OCI-LY7 (cell line): ENCODE measurements around the gene CTXN2. TPM values are rescaled to one million over a fixed set of nuclear protein-coding genes. Genes with fewer than 3 reads are reported as not detected.

Source experiments
- BruUV-seq: library from RNA; stranded (reverse); fragments of 400-500 nt; replicated peaks from 2 replicates; lab custom pipeline; 2021; lab: Mats Ljungman, UMichigan
- CTCF ChIA-PET: fragments of 300-600 bp; sonication (Branson Sonifier 250); formaldehyde crosslinking; loops from one replicate; lab custom pipeline; 2022; ENCODE audit warnings: antibody characterized with exemption; ENCODE audit not compliant: unreplicated experiment; lab: Charles Lee
- POLR2A ChIA-PET: fragments of 300-600 bp; sonication (Branson Sonifier 250); formaldehyde crosslinking; loops from one replicate; lab custom pipeline; 2022; ENCODE audit warnings: antibody characterized with exemption; lab: Charles Lee
- DNase-seq: peaks from one replicate; pipeline ENCODE4 v3.0.0-alpha.2; 2015; ENCODE audit warnings: low spot score
- H2AFZ ChIP-seq: fragments of 200-600 bp; sonication (generic), shearing (Covaris generic); 2 replicates; pipeline ENCODE4 v1.6.1; 2014; ENCODE audit warnings: mild to moderate bottlenecking, antibody characterized with exemption, low read length, moderate library complexity
- H3K27ac ChIP-seq: fragments of 200-600 bp; sonication (generic); 2 replicates; pipeline ENCODE4 v1.5.1; 2014; ENCODE audit warnings: mixed run types, low read depth, mild to moderate bottlenecking, moderate library complexity, low read length, inconsistent platforms; ENCODE audit not compliant: poor library complexity, severe bottlenecking
- H3K36me3 ChIP-seq: fragments of 200-600 bp; sonication (generic); 2 replicates; pipeline ENCODE4 v1.6.1; 2014; ENCODE audit warnings: mild to moderate bottlenecking, antibody characterized with exemption, low read length, moderate library complexity, mixed read lengths; ENCODE audit not compliant: insufficient read depth
- H3K4me1 ChIP-seq: fragments of 200-600 bp; sonication (generic); 2 replicates; pipeline ENCODE4 v1.5.1; 2014; ENCODE audit warnings: mild to moderate bottlenecking, low read length; ENCODE audit not compliant: insufficient read depth, poor library complexity, severe bottlenecking
- H3K4me2 ChIP-seq: fragments of 200-600 bp; sonication (generic); 2 replicates; pipeline ENCODE4 v1.6.1; 2014; ENCODE audit warnings: mild to moderate bottlenecking, low read length
- H3K4me3 ChIP-seq: fragments of 200-600 bp; sonication (generic); 2 replicates; pipeline ENCODE4 v1.5.1; 2014; ENCODE audit warnings: mild to moderate bottlenecking, low read depth, low read length; ENCODE audit not compliant: poor library complexity, severe bottlenecking
- H3K79me2 ChIP-seq: fragments of 200-600 bp; sonication (generic); 2 replicates; pipeline ENCODE4 v1.6.1; 2016; ENCODE audit warnings: low read depth, mild to moderate bottlenecking, low read length, moderate library complexity, mixed read lengths; ENCODE audit not compliant: insufficient read depth
- H3K9me2 ChIP-seq: fragments of 200-600 bp; sonication (generic); 2 replicates; pipeline ENCODE4 v1.6.1; 2016; ENCODE audit warnings: mild to moderate bottlenecking, low read length, mixed read lengths; ENCODE audit not compliant: insufficient read depth
- H3K9me3 ChIP-seq: fragments of 200-600 bp; sonication (generic); 2 replicates; pipeline ENCODE4 v1.6.1; 2014; ENCODE audit warnings: mild to moderate bottlenecking, mixed run types, low read length, mixed read lengths
- H4K20me1 ChIP-seq: fragments of 200-600 bp; sonication (generic); 2 replicates; pipeline ENCODE4 v1.6.1; 2014; ENCODE audit warnings: mild to moderate bottlenecking, antibody characterized with exemption, low read length, moderate library complexity, mixed read lengths; ENCODE audit not compliant: insufficient read depth
- EZH2phosphoT487 ChIP-seq: fragments of 200-600 bp; sonication (generic); IDR thresholded peaks from 2 replicates; pipeline ENCODE4 v1.6.1; 2018; ENCODE audit warnings: low read depth, borderline replicate concordance, mild to moderate bottlenecking, mixed run types, antibody characterized with exemption, low read length, moderate library complexity, mixed read lengths
- intact Hi-C: fragments of 100-400 bp; cut with micrococcal nuclease; formaldehyde crosslinking; loops from one replicate; pipeline ENCODE4 v1.10.0; 2022; ENCODE audit not compliant: unreplicated experiment
- total RNA-seq, 2 experiments: library from RNA; depleted of rRNA in 1 of 2; stranded (reverse); fragments of >200 nt in 1 of 2; shearing (Covaris generic) in 1 of 2; gene quantifications; 2 replicates each; pipeline ENCODE4 v1.2.3, GENCODE V29; 2014 to 2022
- TF ChIP-seq, protein P1 (sequence below): fragments of 200-600 bp; sonication (generic); conservative IDR thresholded peaks from 2 replicates; pipeline ENCODE4 v1.5.1; 2014; ENCODE audit warnings: mild to moderate bottlenecking, antibody characterized with exemption, low read length, moderate library complexity, mixed read lengths

The CTXN2 gene
- total RNA-seq, 2 experiments from 2014 or later: 0.34 to 0.41 TPM

- Histone ChIP-seq H2AFZ (no peak overlapping the region), H3K79me2 (no peaks in the 10 kb centered on the region), H3K36me3 (no peaks in the 10 kb centered on the region), H4K20me1 (no peaks in the 10 kb centered on the region), H3K4me2 (no peak overlapping the region), H3K9me2 (no peaks in the 10 kb centered on the region), H3K4me1 (no peaks in the 10 kb centered on the region), H3K9me3 (no peaks in the 10 kb centered on the region), H3K4me3 (no peak overlapping the region), H3K27ac (no peak overlapping the region)
- no TSS peak for BruUV-seq
- intact Hi-C loops: no loop called here
- DNase-seq: no peak
- TF ChIP-seq, protein P1, sequence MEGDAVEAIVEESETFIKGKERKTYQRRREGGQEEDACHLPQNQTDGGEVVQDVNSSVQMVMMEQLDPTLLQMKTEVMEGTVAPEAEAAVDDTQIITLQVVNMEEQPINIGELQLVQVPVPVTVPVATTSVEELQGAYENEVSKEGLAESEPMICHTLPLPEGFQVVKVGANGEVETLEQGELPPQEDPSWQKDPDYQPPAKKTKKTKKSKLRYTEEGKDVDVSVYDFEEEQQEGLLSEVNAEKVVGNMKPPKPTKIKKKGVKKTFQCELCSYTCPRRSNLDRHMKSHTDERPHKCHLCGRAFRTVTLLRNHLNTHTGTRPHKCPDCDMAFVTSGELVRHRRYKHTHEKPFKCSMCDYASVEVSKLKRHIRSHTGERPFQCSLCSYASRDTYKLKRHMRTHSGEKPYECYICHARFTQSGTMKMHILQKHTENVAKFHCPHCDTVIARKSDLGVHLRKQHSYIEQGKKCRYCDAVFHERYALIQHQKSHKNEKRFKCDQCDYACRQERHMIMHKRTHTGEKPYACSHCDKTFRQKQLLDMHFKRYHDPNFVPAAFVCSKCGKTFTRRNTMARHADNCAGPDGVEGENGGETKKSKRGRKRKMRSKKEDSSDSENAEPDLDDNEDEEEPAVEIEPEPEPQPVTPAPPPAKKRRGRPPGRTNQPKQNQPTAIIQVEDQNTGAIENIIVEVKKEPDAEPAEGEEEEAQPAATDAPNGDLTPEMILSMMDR: no peak
- TF ChIP-seq EZH2phosphoT487: no peak
- ChIA-PET POLR2A (no interaction called here), CTCF (no interaction called here)
Observed at GRCh38 chr15:48233246-48233645, 41.8 kb downstream of the CTXN2 start.

- Histone ChIP-seq H3K27ac (no peak overlapping the region), H3K4me3 (no peak overlapping the region), H3K36me3 (no peaks in the 10 kb centered on the region), H2AFZ (no peak overlapping the region), H3K79me2 (no peaks in the 10 kb centered on the region), H3K4me2 (no peak overlapping the region), H3K9me2 (no peaks in the 10 kb centered on the region), H3K9me3 (no peaks in the 10 kb centered on the region), H4K20me1 (no peaks in the 10 kb centered on the region), H3K4me1 (no peaks in the 10 kb centered on the region)
- ChIA-PET CTCF (no interaction called here), POLR2A (no interaction called here)
- no peak for DNase-seq
- no peak for TF ChIP-seq EZH2phosphoT487
- TF ChIP-seq, protein P1: no peak
- intact Hi-C loops: no loop called here
- BruUV-seq: no TSS peak
Observed at GRCh38 chr15:48239334-48239733, 47.9 kb downstream of the CTXN2 start.

GRCh38 chr15:48242015-48242414 lies 50.5 kb downstream of the CTXN2 start:
- H2AFZ ChIP-seq: no peak overlapping the region
- ChIA-PET POLR2A (no interaction called here), CTCF (no interaction called here)
- H3K27ac ChIP-seq: no peak overlapping the region
- H3K4me1 ChIP-seq: no peaks in the 10 kb centered on the region
- DNase-seq: no peak
- no peaks in the 10 kb centered on the region for H3K36me3 ChIP-seq
- no peaks in the 10 kb centered on the region for H3K9me2 ChIP-seq
- H3K4me2 ChIP-seq: no peak overlapping the region
- no peak for TF ChIP-seq EZH2phosphoT487
- TF ChIP-seq, protein P1: no peak
- no peak overlapping the region for H3K4me3 ChIP-seq
- H4K20me1 ChIP-seq: no peaks in the 10 kb centered on the region
- no TSS peak for BruUV-seq
- H3K79me2 ChIP-seq: no peaks in the 10 kb centered on the region
- intact Hi-C loops: loop anchor here (5.0 to 10.0 kb wide), 2 partner anchors 107 to 530 kb away; no protein-coding TSS in a partner anchor
- H3K9me3 ChIP-seq: no peaks in the 10 kb centered on the region
